Smooth muscle cell (in vitro differentiated cells): ENCODE measurements around the gene ZNF786. TPM values are rescaled to one million over a fixed set of nuclear protein-coding genes. Genes with fewer than 3 reads are reported as not detected.

Source experiments
- DNase-seq: peaks from one replicate; lab custom pipeline; 2025; ENCODE audit not compliant: unreplicated experiment; lab: John Stamatoyannopoulos, UW
- H2AFZ ChIP-seq: fragments of 200-600 bp; sonication (generic); 2 replicates; pipeline ENCODE4 v1.6.0; 2016; ENCODE audit warnings: antibody characterized with exemption, low read depth, mild to moderate bottlenecking
- H3F3A ChIP-seq: fragments of 200-600 bp; sonication (generic); 2 replicates; pipeline ENCODE4 v1.6.0; 2017; ENCODE audit warnings: antibody characterized with exemption, low read depth
- H3K27ac ChIP-seq: fragments of 200-600 bp; sonication (generic); 2 replicates; pipeline ENCODE4 v1.5.1; 2016; ENCODE audit warnings: low read depth, mild to moderate bottlenecking
- H3K27me3 ChIP-seq: fragments of 200-600 bp; sonication (generic); 2 replicates; pipeline ENCODE4 v1.6.1; 2016; ENCODE audit warnings: low read depth, mild to moderate bottlenecking
- H3K36me3 ChIP-seq: fragments of 200-600 bp; sonication (generic); 2 replicates; pipeline ENCODE4 v1.5.1; 2016; ENCODE audit warnings: low read depth
- H3K4me1 ChIP-seq: fragments of 200-600 bp; sonication (generic); 2 replicates; pipeline ENCODE4 v1.5.1; 2016; ENCODE audit warnings: low read depth
- H3K4me2 ChIP-seq: fragments of 200-600 bp; sonication (generic); 2 replicates; pipeline ENCODE4 v1.6.0; 2016; ENCODE audit warnings: mild to moderate bottlenecking
- H3K4me3 ChIP-seq: fragments of 200-600 bp; sonication (generic); 2 replicates; pipeline ENCODE4 v1.5.1; 2016; ENCODE audit warnings: mild to moderate bottlenecking
- H3K79me2 ChIP-seq: fragments of 200-600 bp; sonication (generic); 2 replicates; pipeline ENCODE4 v1.6.0; 2016; ENCODE audit warnings: low read depth, mild to moderate bottlenecking
- H3K9ac ChIP-seq: fragments of 200-600 bp; sonication (generic); 2 replicates; pipeline ENCODE4 v1.6.0; 2016; ENCODE audit warnings: low read depth
- H3K9me3 ChIP-seq: fragments of 200-600 bp; sonication (generic); replicated peaks from 2 replicates; pipeline ENCODE4 v1.5.1; 2016; ENCODE audit warnings: low read depth
- H4K20me1 ChIP-seq: fragments of 200-600 bp; sonication (generic); 2 replicates; pipeline ENCODE4 v1.6.0; 2016; ENCODE audit warnings: low read depth
- WGBS: methylation state at CpG from one replicate; pipeline ENCODE4 v1.1.7; 2016; ENCODE audit warnings: low lambda C conversion rate; 5-methylcytosine and 5-hydroxymethylcytosine counted together
- polyA plus RNA-seq: library from polyadenylated mRNA; unstranded; fragments of >200 nt; fragmentation: Nextera tagmentation; extraction: Ambion mirVana; gene quantifications from 2 replicates; pipeline ENCODE4 v1.2.1, GENCODE V29; 2016
- total RNA-seq: library from RNA; depleted of rRNA; stranded (reverse); fragments of >200 nt; gene quantifications from 2 replicates; pipeline ENCODE4 v1.2.3, GENCODE V29; 2014
- TF ChIP-seq, protein P1 (sequence below): fragments of 200-600 bp; sonication (generic); IDR thresholded peaks from 2 replicates; pipeline ENCODE4 v1.5.1; 2017; ENCODE audit warnings: borderline replicate concordance, mild to moderate bottlenecking, antibody characterized with exemption; ENCODE audit not compliant: insufficient read depth, poor library complexity, severe bottlenecking

ZNF786 gene
- total and polyA plus RNA-seq, 2 experiments from 2014 or later, result 2.2 to 2.3 TPM

DNA sequence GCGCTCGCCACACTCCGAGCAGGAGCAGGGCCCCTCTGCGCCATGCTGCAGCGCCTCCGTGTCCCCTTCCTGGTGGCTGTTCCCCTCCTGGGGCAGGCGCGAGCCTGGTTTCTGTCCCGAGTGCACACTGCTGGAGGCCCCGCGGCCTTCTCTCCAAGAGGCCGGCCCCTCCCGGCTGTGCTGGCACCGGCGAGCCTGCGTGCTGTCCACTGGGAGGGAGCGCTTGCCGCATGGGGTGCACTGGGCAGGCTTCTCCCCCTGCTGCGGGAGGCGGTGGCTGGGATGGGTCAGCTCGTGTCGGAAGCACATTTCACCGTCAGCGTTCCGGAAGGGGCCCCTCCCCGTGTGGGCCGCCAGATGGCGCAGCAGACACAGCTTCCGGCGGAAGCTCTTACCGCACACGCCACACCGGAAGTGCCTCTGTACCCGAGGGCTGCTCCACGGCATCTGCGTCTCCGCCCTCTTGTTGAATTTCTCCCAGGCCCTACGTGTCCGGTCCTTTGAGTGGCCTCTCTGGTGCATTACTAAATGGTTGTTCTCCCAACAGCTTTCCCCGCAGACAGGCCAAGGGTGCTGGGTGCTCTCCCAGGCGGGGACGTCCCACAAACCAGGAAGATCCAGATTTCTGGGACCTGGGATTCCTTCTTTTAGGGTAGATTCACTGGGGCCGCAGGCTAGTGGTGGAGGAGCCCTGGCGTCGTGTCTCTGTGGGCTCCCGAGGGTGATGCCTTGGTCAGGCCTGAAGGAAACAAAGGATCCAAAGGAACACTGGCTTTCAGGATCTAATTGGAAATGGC, 18.7 kb downstream of the ZNF786 start:
- Histone ChIP-seq H3K9ac (no peak overlapping the region), H2AFZ (no peak overlapping the region), H3K4me3 (no peak overlapping the region), H3K4me2 (no peak overlapping the region), H3K9me3 (no peaks in the 10 kb centered on the region), H3K36me3 (no peaks in the 10 kb centered on the region), H3K4me1 (no peaks in the 10 kb centered on the region), H4K20me1 (no peaks in the 10 kb centered on the region), H3K27me3 (no peaks in the 10 kb centered on the region), H3K27ac (no peak overlapping the region), H3F3A (no peaks in the 10 kb centered on the region), H3K79me2 (no peaks in the 10 kb centered on the region)
- WGBS, result 70% methylated on average over 46 of the region's 46 CpGs
- TF ChIP-seq, protein P1, sequence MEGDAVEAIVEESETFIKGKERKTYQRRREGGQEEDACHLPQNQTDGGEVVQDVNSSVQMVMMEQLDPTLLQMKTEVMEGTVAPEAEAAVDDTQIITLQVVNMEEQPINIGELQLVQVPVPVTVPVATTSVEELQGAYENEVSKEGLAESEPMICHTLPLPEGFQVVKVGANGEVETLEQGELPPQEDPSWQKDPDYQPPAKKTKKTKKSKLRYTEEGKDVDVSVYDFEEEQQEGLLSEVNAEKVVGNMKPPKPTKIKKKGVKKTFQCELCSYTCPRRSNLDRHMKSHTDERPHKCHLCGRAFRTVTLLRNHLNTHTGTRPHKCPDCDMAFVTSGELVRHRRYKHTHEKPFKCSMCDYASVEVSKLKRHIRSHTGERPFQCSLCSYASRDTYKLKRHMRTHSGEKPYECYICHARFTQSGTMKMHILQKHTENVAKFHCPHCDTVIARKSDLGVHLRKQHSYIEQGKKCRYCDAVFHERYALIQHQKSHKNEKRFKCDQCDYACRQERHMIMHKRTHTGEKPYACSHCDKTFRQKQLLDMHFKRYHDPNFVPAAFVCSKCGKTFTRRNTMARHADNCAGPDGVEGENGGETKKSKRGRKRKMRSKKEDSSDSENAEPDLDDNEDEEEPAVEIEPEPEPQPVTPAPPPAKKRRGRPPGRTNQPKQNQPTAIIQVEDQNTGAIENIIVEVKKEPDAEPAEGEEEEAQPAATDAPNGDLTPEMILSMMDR, result peak; percentile 33
- no peak for DNase-seq

- no peak overlapping the region for H3K4me3 ChIP-seq
- 98% methylated on average over 29 of the region's 29 CpGs for WGBS
- H3K79me2 ChIP-seq, result no peaks in the 10 kb centered on the region
- no peaks in the 10 kb centered on the region for H3K36me3 ChIP-seq
- H3K4me1 ChIP-seq, result no peaks in the 10 kb centered on the region
- H3K9ac ChIP-seq, result no peak overlapping the region
- no peak for DNase-seq
- TF ChIP-seq, protein P1, result no peak
- no peak overlapping the region for H3K4me2 ChIP-seq
- H3K27me3 ChIP-seq, result no peaks in the 10 kb centered on the region
- no peaks in the 10 kb centered on the region for H4K20me1 ChIP-seq
- no peak overlapping the region for H2AFZ ChIP-seq
- no peaks in the 10 kb centered on the region for H3F3A ChIP-seq
- no peaks in the 10 kb centered on the region for H3K9me3 ChIP-seq
- no peak overlapping the region for H3K27ac ChIP-seq
These were observed 19.3 kb downstream of the ZNF786 start for GRCh38 chr7:149071182-149071635.

GRCh38 chr7:149070372-149071125, 20.0 kb downstream of the ZNF786 start:
- TF ChIP-seq, protein P1, result no peak
- Histone ChIP-seq H2AFZ (no peak overlapping the region), H3K4me2 (no peak overlapping the region), H3K9me3 (no peaks in the 10 kb centered on the region), H3K27ac (no peak overlapping the region), H3F3A (no peaks in the 10 kb centered on the region), H3K4me1 (no peaks in the 10 kb centered on the region), H3K9ac (no peak overlapping the region), H4K20me1 (no peaks in the 10 kb centered on the region), H3K36me3 (no peaks in the 10 kb centered on the region), H3K27me3 (no peaks in the 10 kb centered on the region), H3K4me3 (no peak overlapping the region), H3K79me2 (no peaks in the 10 kb centered on the region)
- 97% methylated on average over 31 of the region's 31 CpGs for WGBS
- no peak for DNase-seq
